IPS-18a (cell line): ENCODE measurements around the gene COL13A1.

Source experiments
- H3K27ac ChIP-seq: one replicate; pipeline ENCODE4 v1.5.1; 2013; ENCODE audit warnings: low read length
- H3K27me3 ChIP-seq: one replicate; pipeline ENCODE4 v1.6.1; 2013; ENCODE audit warnings: mild to moderate bottlenecking, low read length; ENCODE audit not compliant: control insufficient read depth, insufficient read depth
- H3K36me3 ChIP-seq: one replicate; pipeline ENCODE4 v1.6.1; 2013; ENCODE audit warnings: low read depth, low read length; ENCODE audit not compliant: control insufficient read depth
- H3K4me1 ChIP-seq: one replicate; pipeline ENCODE4 v1.6.1; 2013; ENCODE audit warnings: low read depth, low read length; ENCODE audit not compliant: control insufficient read depth
- H3K4me3 ChIP-seq: one replicate; pipeline ENCODE4 v1.5.1; 2013; ENCODE audit warnings: low read length
- H3K9ac ChIP-seq: one replicate; pipeline ENCODE4 v1.6.1; 2013; ENCODE audit warnings: mild to moderate bottlenecking, low read length, moderate library complexity
- H3K9me3 ChIP-seq: one replicate; pipeline ENCODE4 v1.6.1; 2013; ENCODE audit warnings: low read depth, low read length; ENCODE audit not compliant: control insufficient read depth

COL13A1 gene

DNA sequence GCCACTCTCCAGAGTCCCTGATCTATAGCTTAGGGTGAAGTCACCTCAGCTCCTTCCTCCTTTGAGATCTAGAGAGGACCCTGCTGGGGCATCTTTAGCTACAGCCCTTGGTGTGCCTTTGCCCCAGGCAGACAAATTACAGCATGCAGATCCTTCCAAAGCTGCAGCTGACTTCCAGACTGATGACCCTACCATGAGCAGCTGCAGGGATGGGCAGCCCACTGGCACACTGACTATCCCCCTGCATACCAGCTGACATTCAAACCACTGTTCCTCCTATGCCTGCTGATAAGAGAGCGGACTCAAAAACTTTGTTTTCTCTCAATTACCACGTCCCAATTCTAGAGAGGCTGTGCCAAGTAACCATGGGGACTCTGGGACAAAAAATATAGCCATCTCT lies 70.6 kb downstream of the COL13A1 start:
- Histone ChIP-seq H3K36me3 (no peaks in the 10 kb centered on the region), H3K9me3 (no peaks in the 10 kb centered on the region), H3K4me1 (peaks cover 52% of the 10 kb centered on the region), H3K4me3 (no peak overlapping the region), H3K9ac (no peak overlapping the region), H3K27ac (no peak overlapping the region), H3K27me3 (no peaks in the 10 kb centered on the region)

- H3K27me3 ChIP-seq = no peaks in the 10 kb centered on the region
- no peak overlapping the region for H3K9ac ChIP-seq
- H3K36me3 ChIP-seq = no peaks in the 10 kb centered on the region
- H3K9me3 ChIP-seq = no peaks in the 10 kb centered on the region
- H3K4me1 ChIP-seq = peaks cover 45% of the 10 kb centered on the region
- no peak overlapping the region for H3K27ac ChIP-seq
- H3K4me3 ChIP-seq = no peak overlapping the region
Measured at GRCh38 chr10:69873135-69873639, 71.5 kb downstream of the COL13A1 start.

GRCh38 chr10:69874449-69874848 lies 72.7 kb downstream of the COL13A1 start:
- H3K4me3 ChIP-seq = no peak overlapping the region
- H3K27me3 ChIP-seq = no peaks in the 10 kb centered on the region
- H3K9ac ChIP-seq = no peak overlapping the region
- H3K9me3 ChIP-seq = no peaks in the 10 kb centered on the region
- no peaks in the 10 kb centered on the region for H3K36me3 ChIP-seq
- H3K27ac ChIP-seq = no peak overlapping the region
- H3K4me1 ChIP-seq = peaks cover 33% of the 10 kb centered on the region

DNA sequence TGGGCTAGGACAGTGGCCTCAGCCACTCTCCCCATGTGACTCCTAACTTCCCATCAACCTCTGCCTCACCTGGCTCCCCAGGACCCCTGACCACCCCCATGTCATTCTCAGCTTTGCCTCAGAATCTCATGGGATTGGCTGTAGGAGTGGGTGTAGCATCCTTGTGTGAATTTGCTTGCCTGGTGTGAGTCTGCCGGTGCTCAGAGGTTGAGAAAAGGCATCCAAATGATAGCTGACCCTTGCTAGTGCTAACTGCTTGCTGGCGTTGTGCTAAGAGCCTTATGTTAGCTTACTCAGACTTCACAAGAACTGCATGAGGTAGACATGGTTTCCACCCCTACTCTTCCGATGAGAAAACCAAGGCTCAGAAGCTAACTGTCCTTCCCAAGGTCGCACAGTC lies 74.2 kb downstream of the COL13A1 start:
- H3K27me3 ChIP-seq = no peaks in the 10 kb centered on the region
- no peak overlapping the region for H3K4me3 ChIP-seq
- H3K27ac ChIP-seq = no peak overlapping the region
- no peaks in the 10 kb centered on the region for H3K9me3 ChIP-seq
- H3K36me3 ChIP-seq = no peaks in the 10 kb centered on the region
- H3K4me1 ChIP-seq = peaks cover 43% of the 10 kb centered on the region
- no peak overlapping the region for H3K9ac ChIP-seq

DNA sequence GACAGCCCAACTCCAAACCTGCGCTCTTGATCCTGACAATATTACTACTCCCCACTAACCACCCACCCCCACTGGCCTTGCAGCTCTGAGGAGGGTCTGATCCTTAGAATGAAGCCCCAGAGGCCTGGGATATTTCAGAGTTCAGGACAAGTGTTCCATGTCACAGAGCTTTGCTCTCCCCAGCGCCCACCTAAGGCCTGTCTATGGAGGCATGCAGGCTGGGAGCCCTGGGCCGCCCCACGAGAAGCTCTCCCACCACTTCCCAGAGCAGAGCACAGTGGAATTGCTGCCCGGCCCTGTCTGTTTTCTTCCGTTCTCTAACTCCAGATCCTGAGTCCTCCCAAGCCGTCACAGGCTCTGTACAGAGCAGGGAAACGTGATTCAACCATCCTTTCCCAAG lies 74.6 kb downstream of the COL13A1 start:
- Histone ChIP-seq H3K36me3 (no peaks in the 10 kb centered on the region), H3K27ac (no peak overlapping the region), H3K27me3 (no peaks in the 10 kb centered on the region), H3K4me1 (peaks cover 40% of the 10 kb centered on the region), H3K9me3 (no peaks in the 10 kb centered on the region), H3K9ac (no peak overlapping the region), H3K4me3 (no peak overlapping the region)

DNA sequence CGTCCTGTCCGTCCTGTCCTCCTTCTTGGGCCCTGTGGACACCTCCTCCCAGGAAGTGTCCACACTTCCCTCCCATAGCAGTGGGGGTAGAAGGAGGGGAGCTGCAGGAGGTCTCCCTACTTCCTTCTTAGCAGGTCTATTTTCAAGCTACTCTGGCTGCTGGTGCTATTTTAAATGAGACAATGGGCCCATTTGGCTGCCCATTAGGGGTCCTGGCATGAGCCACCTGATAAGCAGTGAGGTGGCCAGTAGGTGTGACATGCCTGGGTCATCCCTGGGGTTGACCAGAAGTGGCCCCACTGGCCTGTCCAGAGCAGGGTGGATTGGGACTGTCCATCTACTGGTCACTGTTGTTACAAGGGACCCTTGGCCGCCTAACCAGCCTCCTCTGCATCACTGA lies 75.2 kb downstream of the COL13A1 start:
- H3K9ac ChIP-seq = no peak overlapping the region
- H3K27me3 ChIP-seq = no peaks in the 10 kb centered on the region
- H3K27ac ChIP-seq = no peak overlapping the region
- H3K36me3 ChIP-seq = no peaks in the 10 kb centered on the region
- no peak overlapping the region for H3K4me3 ChIP-seq
- no peaks in the 10 kb centered on the region for H3K9me3 ChIP-seq
- H3K4me1 ChIP-seq = peaks cover 37% of the 10 kb centered on the region

DNA sequence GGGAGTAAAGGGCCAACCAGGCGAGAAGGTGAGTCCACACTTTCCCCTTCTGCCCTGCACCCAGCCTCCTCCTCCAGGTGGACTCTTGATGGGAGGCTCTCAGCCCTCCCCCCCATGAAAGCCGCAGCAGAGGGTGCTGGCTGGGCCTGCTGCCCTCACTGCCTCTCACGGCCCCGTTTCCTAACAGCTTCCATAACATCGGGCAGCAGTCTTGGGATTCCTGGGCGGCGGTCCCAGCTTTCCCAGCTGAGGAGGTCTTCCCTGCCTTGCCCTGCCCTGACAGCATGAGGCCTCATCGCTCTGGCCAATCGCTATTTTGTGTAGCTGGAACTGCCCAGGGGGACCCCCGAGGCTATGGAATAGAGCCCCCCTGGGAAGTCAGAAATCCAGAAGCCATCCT lies 76.3 kb downstream of the COL13A1 start:
- Histone ChIP-seq H3K27me3 (no peaks in the 10 kb centered on the region), H3K36me3 (no peaks in the 10 kb centered on the region), H3K9ac (no peak overlapping the region), H3K4me3 (no peak overlapping the region), H3K4me1 (peaks cover 32% of the 10 kb centered on the region), H3K27ac (no peak overlapping the region), H3K9me3 (no peaks in the 10 kb centered on the region)

- H3K27me3 ChIP-seq = no peaks in the 10 kb centered on the region
- no peak overlapping the region for H3K4me3 ChIP-seq
- no peaks in the 10 kb centered on the region for H3K36me3 ChIP-seq
- H3K9ac ChIP-seq = no peak overlapping the region
- H3K9me3 ChIP-seq = no peaks in the 10 kb centered on the region
- H3K27ac ChIP-seq = no peak overlapping the region
- peaks cover 24% of the 10 kb centered on the region for H3K4me1 ChIP-seq
Measured at GRCh38 chr10:69878951-69879350, 77.2 kb downstream of the COL13A1 start.

DNA sequence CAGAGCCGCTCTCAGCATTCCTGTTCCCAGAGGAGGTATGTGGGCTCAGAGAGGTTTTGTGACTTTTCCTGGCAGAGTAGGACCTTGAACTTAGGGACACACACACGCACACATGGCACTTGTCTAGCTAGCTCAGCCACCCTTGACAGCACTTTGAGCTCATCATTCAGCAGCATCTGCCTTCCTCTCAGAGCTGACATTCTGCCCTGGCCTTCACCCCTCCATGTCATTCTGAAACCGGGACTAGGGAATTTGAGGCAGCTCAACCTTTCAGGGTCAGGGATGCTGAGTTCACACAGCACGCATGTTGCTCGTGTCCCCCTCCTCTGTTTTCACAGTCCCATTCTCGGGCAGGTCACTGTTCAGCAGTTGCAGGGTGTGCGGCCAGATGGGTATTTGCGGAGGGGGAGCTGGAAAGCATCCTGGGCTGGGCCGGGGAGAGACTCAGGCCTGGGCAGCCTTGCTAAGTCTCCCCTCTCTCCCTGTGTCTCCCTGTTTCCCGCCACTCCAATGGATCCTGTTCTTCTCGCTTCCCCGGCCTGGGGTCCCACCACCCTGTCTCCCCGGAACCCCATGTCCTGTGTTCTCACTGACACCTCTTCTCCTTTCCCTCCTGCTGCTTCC lies 78.0 kb downstream of the COL13A1 start:
- Histone ChIP-seq H3K4me3 (no peak overlapping the region), H3K27ac (no peak overlapping the region), H3K9ac (no peak overlapping the region), H3K27me3 (no peaks in the 10 kb centered on the region), H3K36me3 (no peaks in the 10 kb centered on the region), H3K4me1 (peaks cover 24% of the 10 kb centered on the region), H3K9me3 (no peaks in the 10 kb centered on the region)

DNA sequence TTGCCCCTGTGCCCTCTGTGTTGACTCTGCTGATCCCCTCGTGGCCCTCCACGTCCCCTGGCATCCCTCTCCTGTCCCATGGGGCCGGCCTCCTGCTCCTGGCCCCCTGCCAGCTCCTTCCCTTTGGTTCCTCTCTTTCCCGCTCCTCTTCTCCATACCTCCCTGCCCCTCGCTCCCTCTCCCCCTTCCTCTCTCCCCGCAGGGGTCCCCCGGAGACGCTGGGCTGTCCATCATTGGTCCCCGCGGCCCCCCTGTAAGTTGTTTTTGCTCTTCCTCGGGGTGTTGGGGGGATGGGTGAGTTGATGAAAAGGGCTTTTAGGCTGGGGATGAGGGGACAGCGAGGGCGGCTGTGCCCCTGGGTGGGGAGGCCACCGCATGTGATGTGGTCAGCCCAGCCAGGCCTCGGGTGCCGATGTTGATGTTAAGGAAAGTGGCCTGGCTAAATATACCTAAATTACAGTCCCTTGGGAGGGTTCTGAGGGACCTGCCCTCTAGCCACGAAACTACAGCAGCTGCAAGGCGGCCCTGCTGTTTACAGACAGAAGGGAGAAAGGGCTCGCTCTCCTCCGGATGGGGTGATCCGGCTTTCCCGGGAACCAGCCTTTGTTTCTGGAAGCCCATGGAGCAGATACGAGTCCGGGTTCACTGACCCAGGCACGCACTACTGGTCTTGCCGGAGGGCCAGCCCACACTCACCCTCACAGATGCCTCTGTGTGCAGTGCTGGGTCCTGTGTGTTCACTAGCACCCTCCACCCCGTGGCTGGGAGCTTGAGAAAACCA lies 78.8 kb downstream of the COL13A1 start:
- Histone ChIP-seq H3K9ac (no peak overlapping the region), H3K27ac (no peak overlapping the region), H3K4me1 (peaks cover 24% of the 10 kb centered on the region), H3K4me3 (no peak overlapping the region), H3K27me3 (no peaks in the 10 kb centered on the region), H3K9me3 (no peaks in the 10 kb centered on the region), H3K36me3 (no peaks in the 10 kb centered on the region)

- Histone ChIP-seq H3K36me3 (no peaks in the 10 kb centered on the region), H3K4me1 (peaks cover 24% of the 10 kb centered on the region), H3K27me3 (no peaks in the 10 kb centered on the region), H3K9me3 (no peaks in the 10 kb centered on the region), H3K27ac (no peak overlapping the region), H3K4me3 (no peak overlapping the region), H3K9ac (no peak overlapping the region)
Measured at GRCh38 chr10:69881202-69881601, 79.5 kb downstream of the COL13A1 start.
